Endothelial cell (in vitro differentiated cells): Measurements from ENCODE around the gene KIF15. TPM values are rescaled to one million over a fixed set of nuclear protein-coding genes. Genes with fewer than 3 reads are reported as not detected.

Experiments
- DNase-seq: peaks from one replicate; pipeline ENCODE4 v3.0.0; 2021; ENCODE audit warnings: low spot score
- H3K27ac Mint-ChIP-seq: one replicate; pipeline ENCODE4 v1.8.0; 2021; ENCODE audit warnings: mixed read lengths, inconsistent platforms; ENCODE audit not compliant: unreplicated experiment
- H3K27me3 Mint-ChIP-seq: one replicate; pipeline ENCODE4 v1.8.0; 2021; ENCODE audit warnings: mild to moderate bottlenecking, moderate library complexity, mixed read lengths, inconsistent platforms; ENCODE audit not compliant: unreplicated experiment
- H3K36me3 Mint-ChIP-seq: one replicate; pipeline ENCODE4 v1.8.0; 2021; ENCODE audit warnings: mild to moderate bottlenecking, low read depth, mixed read lengths, inconsistent platforms; ENCODE audit not compliant: unreplicated experiment
- H3K4me1 Mint-ChIP-seq: one replicate; pipeline ENCODE4 v1.8.0; 2021; ENCODE audit warnings: mild to moderate bottlenecking, mixed read lengths, inconsistent platforms; ENCODE audit not compliant: unreplicated experiment
- H3K4me3 Mint-ChIP-seq: one replicate; pipeline ENCODE4 v1.8.0; 2021; ENCODE audit warnings: mild to moderate bottlenecking, mixed read lengths, inconsistent platforms; ENCODE audit not compliant: unreplicated experiment
- H3K9me3 Mint-ChIP-seq: one replicate; pipeline ENCODE4 v1.8.0; 2021; ENCODE audit warnings: mixed read lengths, inconsistent platforms; ENCODE audit not compliant: unreplicated experiment
- CTCF ChIP-seq: fragments of 200-600 bp; sonication (generic); IDR thresholded peaks from one replicate; pipeline ENCODE4 v1.5.0; 2021; ENCODE audit warnings: antibody characterized with exemption; ENCODE audit not compliant: unreplicated experiment
- total RNA-seq: library from RNA; stranded (reverse); fragmentation: NEBNext Ultra II Directional; extraction: Animal tissue kit (Norgen Biotek cat#: 25700); gene quantifications from one replicate; pipeline ENCODE4 v1.2.1, GENCODE V29; 2021; ENCODE audit not compliant: unreplicated experiment

Gene KIF15
- total RNA-seq, 1 donor from 2014 or later = 6.0 TPM

GRCh38 chr3:44867421-44868111, 106.0 kb downstream of the KIF15 start:
- H3K4me1 Mint-ChIP-seq = peaks cover 8% of the 10 kb centered on the region
- no peak overlapping the region for H3K27ac Mint-ChIP-seq
- DNase-seq = no peak
- H3K36me3 Mint-ChIP-seq = peaks cover 16% of the 10 kb centered on the region
- TF ChIP-seq CTCF = no peak
- no peaks in the 10 kb centered on the region for H3K9me3 Mint-ChIP-seq
- peaks cover 3% of the 10 kb centered on the region for H3K27me3 Mint-ChIP-seq
- no peak overlapping the region for H3K4me3 Mint-ChIP-seq

GRCh38 chr3:44870375-44871061, 108.9 kb downstream of the KIF15 start:
- no peak for DNase-seq
- peaks cover 3% of the 10 kb centered on the region for H3K27me3 Mint-ChIP-seq
- no peaks in the 10 kb centered on the region for H3K9me3 Mint-ChIP-seq
- H3K36me3 Mint-ChIP-seq = peaks cover 9% of the 10 kb centered on the region
- TF ChIP-seq CTCF = no peak
- no peak overlapping the region for H3K27ac Mint-ChIP-seq
- H3K4me3 Mint-ChIP-seq = no peak overlapping the region
- peaks cover 4% of the 10 kb centered on the region for H3K4me1 Mint-ChIP-seq

GRCh38 chr3:44874308-44874707, 112.7 kb downstream of the KIF15 start, which contains the start of gene TGM4:
TGM4 (plus strand) TSS chr3:44874608; CDS start chr3:44874679, 71 bp downstream.
- no peaks in the 10 kb centered on the region for H3K36me3 Mint-ChIP-seq
- peaks cover 3% of the 10 kb centered on the region for H3K27me3 Mint-ChIP-seq
- H3K4me3 Mint-ChIP-seq = no peak within 1 kb of the TSS
- no peaks in the 10 kb centered on the region for H3K4me1 Mint-ChIP-seq
- H3K9me3 Mint-ChIP-seq = no peaks in the 10 kb centered on the region
- DNase-seq = no peak
- no peak for TF ChIP-seq CTCF
- no peak within 1 kb of the TSS for H3K27ac Mint-ChIP-seq

- TF ChIP-seq CTCF = no peak
- no peak for DNase-seq
- Mint-ChIP-seq H3K27me3 (no peaks in the 10 kb centered on the region), H3K27ac (no peak overlapping the region), H3K4me3 (no peak overlapping the region), H3K4me1 (no peaks in the 10 kb centered on the region), H3K9me3 (no peaks in the 10 kb centered on the region), H3K36me3 (no peaks in the 10 kb centered on the region)
Observed at GRCh38 chr3:44875596-44875995, 114.0 kb downstream of the KIF15 start.

- Mint-ChIP-seq H3K36me3 (no peaks in the 10 kb centered on the region), H3K9me3 (no peaks in the 10 kb centered on the region), H3K27me3 (no peaks in the 10 kb centered on the region), H3K27ac (no peak overlapping the region), H3K4me1 (no peaks in the 10 kb centered on the region), H3K4me3 (no peak overlapping the region)
- TF ChIP-seq CTCF = no peak
- no peak for DNase-seq
Observed at GRCh38 chr3:44877333-44877732, 115.7 kb downstream of the KIF15 start.
